Loucy (cell line): ENCODE measurements around the gene MYO5B.

ENCODE experiments used
- H2AFZ ChIP-seq: fragments of 200-600 bp; sonication (generic); 2 replicates; pipeline ENCODE4 v1.6.0; 2016; ENCODE audit warnings: antibody characterized with exemption, mild to moderate bottlenecking, low read length, moderate library complexity
- H3F3A ChIP-seq: fragments of 200-600 bp; 2 replicates; pipeline ENCODE4 v1.6.0; 2016; ENCODE audit warnings: antibody characterized with exemption, low read depth, mild to moderate bottlenecking
- H3K27me3 ChIP-seq: fragments of 200-600 bp; sonication (generic); 2 replicates; pipeline ENCODE4 v1.6.1; 2014; ENCODE audit warnings: low read length, mild to moderate bottlenecking; ENCODE audit not compliant: insufficient read depth, poor library complexity, severe bottlenecking
- H3K36me3 ChIP-seq: fragments of 200-600 bp; sonication (generic); 2 replicates; pipeline ENCODE4 v1.6.1; 2016; ENCODE audit warnings: low read length; ENCODE audit not compliant: insufficient read depth
- H3K4me1 ChIP-seq: fragments of 200-600 bp; sonication (generic); 2 replicates; pipeline ENCODE4 v1.5.1; 2014; ENCODE audit warnings: low read length, mild to moderate bottlenecking; ENCODE audit not compliant: insufficient read depth, poor library complexity, severe bottlenecking
- H3K4me2 ChIP-seq: fragments of 200-600 bp; sonication (generic); 2 replicates; pipeline ENCODE4 v1.6.0; 2014; ENCODE audit warnings: antibody characterized with exemption, low read length, low read depth, mild to moderate bottlenecking; ENCODE audit not compliant: poor library complexity, severe bottlenecking
- H3K4me3 ChIP-seq: fragments of 200-600 bp; sonication (generic); 2 replicates; pipeline ENCODE4 v1.5.1; 2014; ENCODE audit warnings: low read length, mild to moderate bottlenecking, mixed read lengths; ENCODE audit not compliant: poor library complexity, severe bottlenecking
- H3K79me2 ChIP-seq: fragments of 200-600 bp; sonication (generic); 2 replicates; pipeline ENCODE4 v1.6.1; 2014; ENCODE audit warnings: low read length; ENCODE audit not compliant: insufficient read depth
- H3K9ac ChIP-seq: fragments of 200-600 bp; sonication (generic); 2 replicates; pipeline ENCODE4 v1.6.0; 2014; ENCODE audit warnings: mild to moderate bottlenecking, low read depth, low read length, moderate library complexity; ENCODE audit not compliant: poor library complexity, severe bottlenecking
- H3K9me2 ChIP-seq: fragments of 200-600 bp; sonication (generic); replicated peaks from 2 replicates; pipeline ENCODE4 v1.6.1; 2016; ENCODE audit warnings: low read depth, low read length, mixed read lengths
- H3K9me3 ChIP-seq: fragments of 200-600 bp; sonication (generic); 2 replicates; pipeline ENCODE4 v1.6.1; 2014; ENCODE audit warnings: mild to moderate bottlenecking, antibody characterized with exemption, low read length, low read depth; ENCODE audit not compliant: insufficient read depth
- H4K20me1 ChIP-seq: fragments of 200-600 bp; sonication (generic); 2 replicates; pipeline ENCODE4 v1.6.0; 2014; ENCODE audit warnings: antibody characterized with exemption, low read length, mild to moderate bottlenecking; ENCODE audit not compliant: insufficient read depth, poor library complexity, severe bottlenecking
- EZH2phosphoT487 ChIP-seq: fragments of 200-600 bp; IDR thresholded peaks from 2 replicates; pipeline ENCODE4 v1.6.1; 2018; ENCODE audit warnings: antibody characterized with exemption, mild to moderate bottlenecking, moderate library complexity, borderline replicate concordance
- TF ChIP-seq, protein P1 (sequence below): fragments of 200-600 bp; sonication (generic); conservative IDR thresholded peaks from 2 replicates; pipeline ENCODE4 v1.5.1; 2014; ENCODE audit warnings: mild to moderate bottlenecking, antibody characterized with exemption, low read length

MYO5B gene

DNA sequence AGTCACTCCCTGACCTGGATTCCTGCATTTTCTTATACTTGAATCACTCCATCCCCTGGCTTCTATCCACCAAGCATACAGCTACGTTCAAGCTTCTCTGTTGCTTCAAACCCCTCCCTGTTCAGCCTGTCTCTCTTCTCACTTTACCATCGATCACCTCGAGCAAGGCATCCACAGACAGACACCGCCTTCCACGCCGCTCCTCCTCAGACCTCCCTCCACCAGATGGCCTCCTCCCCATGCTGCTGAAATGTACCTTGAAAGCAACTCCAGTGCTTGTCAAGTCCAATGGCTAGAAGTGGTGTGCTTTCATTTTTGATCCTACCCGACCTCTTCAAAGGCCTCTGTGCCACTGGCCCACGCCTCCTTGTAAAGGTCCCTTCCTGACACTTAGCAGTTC lies 250.3 kb downstream of the MYO5B start:
- H3K79me2 ChIP-seq = no peaks in the 10 kb centered on the region
- TF ChIP-seq, protein P1, sequence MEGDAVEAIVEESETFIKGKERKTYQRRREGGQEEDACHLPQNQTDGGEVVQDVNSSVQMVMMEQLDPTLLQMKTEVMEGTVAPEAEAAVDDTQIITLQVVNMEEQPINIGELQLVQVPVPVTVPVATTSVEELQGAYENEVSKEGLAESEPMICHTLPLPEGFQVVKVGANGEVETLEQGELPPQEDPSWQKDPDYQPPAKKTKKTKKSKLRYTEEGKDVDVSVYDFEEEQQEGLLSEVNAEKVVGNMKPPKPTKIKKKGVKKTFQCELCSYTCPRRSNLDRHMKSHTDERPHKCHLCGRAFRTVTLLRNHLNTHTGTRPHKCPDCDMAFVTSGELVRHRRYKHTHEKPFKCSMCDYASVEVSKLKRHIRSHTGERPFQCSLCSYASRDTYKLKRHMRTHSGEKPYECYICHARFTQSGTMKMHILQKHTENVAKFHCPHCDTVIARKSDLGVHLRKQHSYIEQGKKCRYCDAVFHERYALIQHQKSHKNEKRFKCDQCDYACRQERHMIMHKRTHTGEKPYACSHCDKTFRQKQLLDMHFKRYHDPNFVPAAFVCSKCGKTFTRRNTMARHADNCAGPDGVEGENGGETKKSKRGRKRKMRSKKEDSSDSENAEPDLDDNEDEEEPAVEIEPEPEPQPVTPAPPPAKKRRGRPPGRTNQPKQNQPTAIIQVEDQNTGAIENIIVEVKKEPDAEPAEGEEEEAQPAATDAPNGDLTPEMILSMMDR = peak; percentile 55
- no peak for TF ChIP-seq EZH2phosphoT487
- H3K4me1 ChIP-seq = peaks cover 17% of the 10 kb centered on the region
- no peaks in the 10 kb centered on the region for H3K36me3 ChIP-seq
- H3K9ac ChIP-seq = no peak overlapping the region
- no peaks in the 10 kb centered on the region for H3K9me3 ChIP-seq
- no peaks in the 10 kb centered on the region for H3K9me2 ChIP-seq
- H3F3A ChIP-seq = 0 out of 2 replicates have a peak, but pooled peaks cover 3% of the 10 kb centered on the region
- no peaks in the 10 kb centered on the region for H4K20me1 ChIP-seq
- peak overlapping the region; percentile 24 for H3K4me2 ChIP-seq
- no peak overlapping the region for H3K4me3 ChIP-seq
- no peaks in the 10 kb centered on the region for H3K27me3 ChIP-seq
- peak overlapping the region; percentile 50; the same call in 1 of the 2 replicates for H2AFZ ChIP-seq

DNA sequence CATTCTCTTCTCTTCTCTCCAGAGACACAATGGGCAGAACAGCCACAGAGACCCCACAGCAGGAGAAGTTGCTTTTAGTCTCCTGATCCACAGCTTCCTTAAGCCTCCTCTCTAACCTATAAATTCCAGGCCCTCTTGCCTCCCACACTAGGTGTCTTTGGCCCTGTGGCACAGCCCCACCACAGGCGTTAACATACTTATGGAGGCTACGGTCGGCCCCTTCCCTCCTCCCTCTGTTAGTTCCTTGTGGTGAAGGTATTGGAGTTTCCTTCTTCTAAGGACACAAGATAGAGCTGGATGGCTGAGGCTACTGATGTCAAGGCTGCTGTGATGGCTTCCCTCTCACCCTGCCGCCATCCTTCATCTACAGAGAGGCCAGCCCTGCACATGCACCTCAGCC lies 258.1 kb downstream of the MYO5B start:
- Histone ChIP-seq H3K9me2 (no peaks in the 10 kb centered on the region), H3K4me2 (no peak overlapping the region), H3K27me3 (no peaks in the 10 kb centered on the region), H2AFZ (no peak overlapping the region), H3K4me1 (peaks cover 16% of the 10 kb centered on the region), H3K36me3 (no peaks in the 10 kb centered on the region), H3K4me3 (no peak overlapping the region), H3K9me3 (no peaks in the 10 kb centered on the region), H4K20me1 (no peaks in the 10 kb centered on the region), H3K79me2 (no peaks in the 10 kb centered on the region), H3F3A (no peaks in the 10 kb centered on the region), H3K9ac (no peak overlapping the region)
- TF ChIP-seq EZH2phosphoT487 = no peak
- TF ChIP-seq, protein P1 = no peak

DNA sequence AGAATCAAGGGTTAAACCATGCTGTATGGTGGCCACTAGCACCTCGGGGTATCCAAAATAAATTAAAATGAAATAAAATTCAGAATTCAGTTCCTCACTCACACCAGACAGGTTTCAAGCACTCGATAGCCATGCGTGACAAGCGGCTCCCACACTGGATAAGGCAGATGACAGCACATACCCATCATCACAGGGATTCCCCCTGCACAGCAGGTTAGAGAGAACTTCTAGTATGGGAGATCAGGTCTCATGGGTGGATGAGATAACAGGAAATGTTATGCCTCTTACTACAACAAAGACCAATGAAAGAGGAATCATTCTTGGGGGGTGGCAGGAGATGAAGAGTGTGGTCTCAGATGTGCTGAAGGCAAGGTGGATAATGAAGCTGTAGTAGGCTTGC lies 259.7 kb downstream of the MYO5B start:
- H3K79me2 ChIP-seq = no peaks in the 10 kb centered on the region
- H3K4me3 ChIP-seq = no peak overlapping the region
- no peaks in the 10 kb centered on the region for H3F3A ChIP-seq
- no peaks in the 10 kb centered on the region for H3K9me3 ChIP-seq
- H3K27me3 ChIP-seq = no peaks in the 10 kb centered on the region
- no peaks in the 10 kb centered on the region for H3K9me2 ChIP-seq
- H3K4me2 ChIP-seq = no peak overlapping the region
- no peaks in the 10 kb centered on the region for H3K36me3 ChIP-seq
- TF ChIP-seq, protein P1 = no peak
- TF ChIP-seq EZH2phosphoT487 = no peak
- no peak overlapping the region for H3K9ac ChIP-seq
- no peaks in the 10 kb centered on the region for H4K20me1 ChIP-seq
- no peak overlapping the region for H2AFZ ChIP-seq
- peaks cover 16% of the 10 kb centered on the region for H3K4me1 ChIP-seq
